ENCODE results near the gene ZCCHC7. TPM values are rescaled to one million over a fixed set of nuclear protein-coding genes. Genes with fewer than 3 reads are reported as not detected.
"Not testable (repeated sequence)": the region's sequence is repeated elsewhere in the genome, so short reads cannot be mapped to it uniquely, and the experiment has no call there.

The ZCCHC7 gene
- total and polyA plus RNA-seq, 5 experiments from 2014 or later: 27.2 to 56.0 (median 40.2) TPM

- no peaks in the 10 kb centered on the region for H3K27me3 Mint-ChIP-seq
- DNase-seq (no peak), ATAC-seq (no peak)
- H3K9me3 Mint-ChIP-seq: no peaks in the 10 kb centered on the region
- peaks cover 28 to 87% (median 60%) of the 10 kb centered on the region in 4 donors for H3K4me1 Mint-ChIP-seq
- H3K27ac Mint-ChIP-seq: peak overlapping the region in 3 of 10 donors; percentile 17 to 76 (median 36)
- POLR2A ChIA-PET: no interaction called here
- peak overlapping the region in 1 of 10 donors; percentile 1 for H3K4me3 Mint-ChIP-seq
- H3K36me3 Mint-ChIP-seq: peaks cover 0 to 5% (median 0%) of the 10 kb centered on the region in 3 donors
Observed at GRCh38 chr9:37295796-37296195, 175.4 kb downstream of the ZCCHC7 start.

DNA sequence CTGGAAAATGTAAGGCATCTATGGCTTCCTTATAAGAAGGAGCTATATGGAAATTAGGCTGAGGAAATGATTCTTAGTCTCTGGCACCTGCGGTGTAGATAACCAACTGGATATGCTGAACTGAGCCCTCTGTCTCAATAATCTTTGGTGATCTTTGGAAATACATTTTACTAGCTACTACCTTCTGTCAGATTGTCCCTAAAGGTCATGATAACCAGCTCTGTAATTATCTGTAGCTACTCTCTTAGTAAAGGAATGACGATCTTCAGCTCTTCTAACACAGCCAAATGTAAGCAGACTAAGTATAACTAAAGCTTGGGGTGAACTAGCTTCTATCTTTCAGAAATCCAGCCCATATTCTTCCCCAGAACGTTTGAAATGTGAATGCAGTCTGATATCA, 177.2 kb downstream of the ZCCHC7 start:
- H3K4me3 Mint-ChIP-seq: no peak overlapping the region
- DNase-seq (no peak), ATAC-seq (no peak)
- H3K36me3 Mint-ChIP-seq: peaks cover 0 to 5% (median 3%) of the 10 kb centered on the region in 3 donors
- H3K4me1 Mint-ChIP-seq: peaks cover 30 to 96% (median 75%) of the 10 kb centered on the region in 4 donors
- peak overlapping the region in 1 of 10 donors; percentile 47 for H3K27ac Mint-ChIP-seq
- H3K27me3 Mint-ChIP-seq: no peaks in the 10 kb centered on the region
- POLR2A ChIA-PET: no interaction called here
- H3K9me3 Mint-ChIP-seq: no peaks in the 10 kb centered on the region

DNA sequence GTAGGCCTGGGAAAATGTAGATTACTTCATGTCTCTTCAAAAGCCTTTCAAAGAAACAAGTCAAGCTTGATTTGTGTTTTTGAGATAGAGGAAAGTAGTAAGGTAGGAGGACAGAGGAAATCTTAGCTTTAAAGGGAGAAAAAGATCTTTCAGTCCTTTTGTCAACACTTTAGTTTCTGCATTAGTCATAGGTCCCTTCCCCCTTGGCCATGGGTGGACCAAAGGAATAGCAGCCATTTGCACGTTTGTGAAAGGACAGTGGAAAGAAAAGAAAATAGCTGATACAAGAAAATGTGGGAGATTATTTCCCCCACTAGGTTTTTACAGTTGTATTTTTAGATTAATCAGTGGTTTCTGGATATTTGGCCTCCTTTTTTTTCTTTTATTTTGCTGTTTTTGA, 180.2 kb downstream of the ZCCHC7 start:
- Mint-ChIP-seq H3K27me3 (no peaks in the 10 kb centered on the region), H3K27ac (peak overlapping the region in 2 of 10 donors; percentile 5 to 69), H3K9me3 (no peaks in the 10 kb centered on the region), H3K4me3 (peak overlapping the region in 6 of 10 donors; percentile 4 to 68 (median 36)), H3K4me1 (peaks cover 19 to 95% (median 69%) of the 10 kb centered on the region in 4 donors), H3K36me3 (peaks cover 9 to 27% (median 21%) of the 10 kb centered on the region in 3 donors)
- no peak for DNase-seq
- POLR2A ChIA-PET: no interaction called here
- no peak for ATAC-seq

- POLR2A ChIA-PET: interaction anchor here (1.7 kb wide), 1 partner anchor 14 kb away, joined by 5 read pairs; no protein-coding TSS in a partner anchor
- no peak for ATAC-seq
- peaks cover 9 to 28% (median 21%) of the 10 kb centered on the region in 3 donors for H3K36me3 Mint-ChIP-seq
Observed at GRCh38 chr9:37301042-37301853, 180.9 kb downstream of the ZCCHC7 start.

GRCh38 chr9:37301854-37302172, 181.4 kb downstream of the ZCCHC7 start:
- POLR2A ChIA-PET: interaction anchor here (1.6 to 1.7 kb wide), 2 partner anchors 14 to 182 kb away, joined by 4 to 5 read pairs; partner anchors contain the start of gene ZCCHC7
- H3K9me3 Mint-ChIP-seq: no peaks in the 10 kb centered on the region
- no peaks in the 10 kb centered on the region for H3K27me3 Mint-ChIP-seq
- peaks cover 9 to 30% (median 22%) of the 10 kb centered on the region in 3 donors for H3K36me3 Mint-ChIP-seq
- peaks cover 17 to 84% (median 62%) of the 10 kb centered on the region in 4 donors for H3K4me1 Mint-ChIP-seq
- ATAC-seq: no peak
- peak overlapping the region; percentile 9 to 79 (median 70) for H3K4me3 Mint-ChIP-seq
- no peak for DNase-seq
- H3K27ac Mint-ChIP-seq: peak overlapping the region in 8 of 10 donors; percentile 7 to 88 (median 62)

More at GRCh38 chr9:37301042-37301853, 180.9 kb downstream of the ZCCHC7 start:
- no peak for DNase-seq
- no peaks in the 10 kb centered on the region for H3K9me3 Mint-ChIP-seq
- peaks cover 17 to 89% (median 64%) of the 10 kb centered on the region in 4 donors for H3K4me1 Mint-ChIP-seq
- H3K27ac Mint-ChIP-seq: peak overlapping the region in 8 of 10 donors; percentile 7 to 86 (median 62)
- H3K4me3 Mint-ChIP-seq: peak overlapping the region; percentile 9 to 79 (median 70)
- H3K27me3 Mint-ChIP-seq: no peaks in the 10 kb centered on the region

DNA sequence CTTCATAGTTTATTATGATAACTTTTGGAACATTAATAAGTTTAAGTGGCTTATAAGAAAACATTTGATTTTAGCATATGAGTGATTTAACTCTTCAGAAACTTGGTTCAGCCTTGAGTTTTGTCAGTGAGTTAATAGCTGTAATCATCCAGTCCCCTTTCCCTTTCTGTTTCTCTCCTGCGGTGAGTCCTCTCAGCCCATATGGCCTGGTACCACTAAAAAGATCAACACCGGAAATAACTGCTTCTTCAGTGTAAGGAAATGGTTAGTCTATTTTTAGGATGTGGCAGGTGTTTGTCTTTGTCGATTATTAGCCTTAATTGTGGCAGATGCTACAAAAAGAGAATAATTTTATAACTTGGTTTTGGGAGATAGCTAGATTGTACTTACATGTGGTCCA, 181.9 kb downstream of the ZCCHC7 start:
- POLR2A ChIA-PET: interaction anchor here (1.6 to 1.7 kb wide), 2 partner anchors 15 to 182 kb away, joined by 4 to 5 read pairs; partner anchors contain the start of gene ZCCHC7
- Mint-ChIP-seq H3K27ac (peak overlapping the region in 8 of 10 donors; percentile 7 to 88 (median 70)), H3K36me3 (peaks cover 9 to 33% (median 26%) of the 10 kb centered on the region in 3 donors), H3K4me1 (peaks cover 17 to 81% (median 62%) of the 10 kb centered on the region in 4 donors), H3K27me3 (no peaks in the 10 kb centered on the region), H3K9me3 (no peaks in the 10 kb centered on the region), H3K4me3 (peak overlapping the region; percentile 2 to 79 (median 70))
- DNase-seq: peak in 5 of 10 donors; percentile 34 to 64 (median 61)
- ATAC-seq: peak; percentile 88 to 99

DNA sequence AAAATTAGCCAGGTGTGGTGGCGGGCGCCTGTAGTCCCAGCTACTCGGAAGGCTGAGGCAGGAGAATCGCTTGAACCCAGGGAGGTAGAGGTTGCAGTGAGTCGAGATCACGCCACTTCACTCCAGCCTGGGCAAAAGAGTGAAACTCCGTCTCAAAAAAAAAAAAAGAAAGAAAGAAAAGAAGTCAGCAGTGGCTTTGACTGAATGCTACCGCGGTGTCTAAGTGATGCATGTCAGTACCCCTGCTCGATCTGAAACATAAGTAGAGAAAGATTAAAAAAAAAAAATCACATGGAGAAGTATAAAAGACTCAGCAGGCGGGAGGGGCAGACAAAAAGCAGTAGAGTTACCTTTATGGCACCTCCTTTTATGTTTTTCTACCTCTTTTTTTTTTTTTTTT, 182.9 kb downstream of the ZCCHC7 start:
- ATAC-seq: peak in 1 of 2 donors; percentile 46
- not testable (repeated sequence) for DNase-seq, H3K27me3 Mint-ChIP-seq, H3K9me3 Mint-ChIP-seq
- POLR2A ChIA-PET: interaction anchor here (0.5 to 1.6 kb wide), 2 partner anchors 183 to 234 kb away, joined by 4 read pairs; partner anchors contain the start of gene ZCCHC7
- peak overlapping the region in 5 of 10 donors; percentile 19 to 75 (median 34) for H3K4me3 Mint-ChIP-seq
- peak overlapping the region in 5 of 10 donors; percentile 11 to 83 (median 69) for H3K27ac Mint-ChIP-seq
- peaks cover 9 to 37% (median 24%) of the 10 kb centered on the region in 3 donors for H3K36me3 Mint-ChIP-seq
- H3K4me1 Mint-ChIP-seq: peaks cover 14 to 73% (median 55%) of the 10 kb centered on the region in 4 donors

- Mint-ChIP-seq H3K4me3 (no peak overlapping the region), H3K27me3 (no peaks in the 10 kb centered on the region), H3K27ac (peak overlapping the region in 3 of 10 donors; percentile 17 to 44 (median 34)), H3K4me1 (peaks cover 0 to 24% (median 4%) of the 10 kb centered on the region in 4 donors), H3K9me3 (no peaks in the 10 kb centered on the region), H3K36me3 (peaks cover 9 to 60% (median 24%) of the 10 kb centered on the region in 3 donors)
- POLR2A ChIA-PET: no interaction called here
- ATAC-seq (peak; percentile 30 to 33), DNase-seq (peak in 4 of 10 donors; percentile 1 to 60 (median 14))
Observed at GRCh38 chr9:37309136-37309535, 188.8 kb downstream of the ZCCHC7 start.

DNA sequence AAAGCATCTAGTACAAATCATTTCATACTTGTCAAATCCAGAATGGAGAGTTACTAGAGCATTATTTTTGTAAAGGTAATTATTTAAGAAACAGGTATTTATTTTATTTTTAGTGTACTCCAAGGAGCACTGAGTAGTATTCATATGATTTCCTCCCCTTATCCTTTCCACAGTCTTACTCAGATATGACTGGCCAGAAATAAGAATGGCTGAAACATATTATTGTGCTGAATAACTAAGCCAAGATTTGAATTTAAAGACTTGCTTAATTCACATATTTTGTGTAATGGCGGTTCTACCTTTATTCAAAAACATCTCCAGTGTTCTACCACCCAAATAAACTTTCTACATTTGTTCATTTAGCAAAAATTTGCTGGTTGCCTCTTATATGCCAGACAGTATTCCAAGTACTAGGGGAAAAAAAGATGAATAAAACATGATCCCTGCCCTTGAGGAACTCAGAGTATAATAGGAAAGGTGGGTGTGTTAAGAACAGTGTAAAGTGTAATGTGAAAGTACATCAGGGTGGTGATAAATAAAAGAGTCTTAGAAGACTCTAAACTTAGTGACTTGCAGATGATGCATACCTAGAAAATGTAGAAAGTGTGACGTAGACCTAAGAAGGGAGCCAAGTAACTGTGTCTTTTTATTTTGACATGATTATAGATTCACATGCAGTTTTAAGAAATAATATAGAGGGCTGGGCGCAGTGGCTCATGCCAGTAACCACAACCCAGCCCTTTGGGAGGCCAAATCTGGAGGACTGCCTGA, 191.7 kb downstream of the ZCCHC7 start:
- peaks cover 0 to 10% (median 0%) of the 10 kb centered on the region in 4 donors for H3K4me1 Mint-ChIP-seq
- H3K9me3 Mint-ChIP-seq: no peaks in the 10 kb centered on the region
- peaks cover 0 to 58% (median 11%) of the 10 kb centered on the region in 3 donors for H3K36me3 Mint-ChIP-seq
- no peak for ATAC-seq
- H3K27ac Mint-ChIP-seq: no peak overlapping the region
- POLR2A ChIA-PET: no interaction called here
- DNase-seq: no peak
- no peaks in the 10 kb centered on the region for H3K27me3 Mint-ChIP-seq
- no peak overlapping the region for H3K4me3 Mint-ChIP-seq

DNA sequence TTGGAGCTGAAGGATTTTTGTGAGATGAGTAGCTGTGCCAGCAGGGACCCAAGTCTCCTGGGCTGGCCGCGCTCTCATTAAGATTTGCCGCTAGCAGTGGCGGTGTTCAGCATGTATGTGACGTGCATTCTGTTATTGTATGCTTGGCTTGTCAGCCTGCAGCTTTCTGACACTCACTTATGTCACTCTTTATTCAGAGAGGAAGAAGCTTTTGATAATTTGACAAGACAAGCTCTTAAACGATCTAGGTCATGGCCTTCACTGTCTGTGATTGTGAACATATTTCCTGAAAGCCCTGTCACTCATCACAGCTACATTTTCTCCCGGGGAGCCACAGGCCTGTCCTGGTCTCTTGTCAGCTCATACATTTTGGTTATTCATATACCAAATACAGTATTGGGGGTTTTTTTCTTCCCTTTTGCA, 203.9 kb downstream of the ZCCHC7 start:
- Mint-ChIP-seq H3K36me3 (peaks cover 5 to 47% (median 10%) of the 10 kb centered on the region in 3 donors), H3K27me3 (no peaks in the 10 kb centered on the region), H3K27ac (peak overlapping the region in 3 of 10 donors; percentile 59 to 84 (median 83)), H3K4me1 (peaks cover 3 to 43% (median 6%) of the 10 kb centered on the region in 4 donors), H3K9me3 (no peaks in the 10 kb centered on the region), H3K4me3 (peak overlapping the region in 1 of 10 donors; percentile 34)
- DNase-seq: no peak
- ATAC-seq: peak in 1 of 2 donors; percentile 28
- POLR2A ChIA-PET: no interaction called here

- POLR2A ChIA-PET: no interaction called here
- Mint-ChIP-seq H3K27me3 (no peaks in the 10 kb centered on the region), H3K27ac (peak overlapping the region in 2 of 10 donors; percentile 83 to 84), H3K4me1 (peaks cover 3 to 43% (median 6%) of the 10 kb centered on the region in 4 donors), H3K9me3 (no peaks in the 10 kb centered on the region), H3K36me3 (peaks cover 5 to 44% (median 7%) of the 10 kb centered on the region in 3 donors), H3K4me3 (peak overlapping the region in 1 of 10 donors; percentile 34)
- ATAC-seq (peak in 1 of 2 donors; percentile 28), DNase-seq (no peak)
Observed at GRCh38 chr9:37324691-37325490, 204.5 kb downstream of the ZCCHC7 start.
